ENCODE measurements around the gene SLC29A3.

- TF ChIP-seq, protein P1, sequence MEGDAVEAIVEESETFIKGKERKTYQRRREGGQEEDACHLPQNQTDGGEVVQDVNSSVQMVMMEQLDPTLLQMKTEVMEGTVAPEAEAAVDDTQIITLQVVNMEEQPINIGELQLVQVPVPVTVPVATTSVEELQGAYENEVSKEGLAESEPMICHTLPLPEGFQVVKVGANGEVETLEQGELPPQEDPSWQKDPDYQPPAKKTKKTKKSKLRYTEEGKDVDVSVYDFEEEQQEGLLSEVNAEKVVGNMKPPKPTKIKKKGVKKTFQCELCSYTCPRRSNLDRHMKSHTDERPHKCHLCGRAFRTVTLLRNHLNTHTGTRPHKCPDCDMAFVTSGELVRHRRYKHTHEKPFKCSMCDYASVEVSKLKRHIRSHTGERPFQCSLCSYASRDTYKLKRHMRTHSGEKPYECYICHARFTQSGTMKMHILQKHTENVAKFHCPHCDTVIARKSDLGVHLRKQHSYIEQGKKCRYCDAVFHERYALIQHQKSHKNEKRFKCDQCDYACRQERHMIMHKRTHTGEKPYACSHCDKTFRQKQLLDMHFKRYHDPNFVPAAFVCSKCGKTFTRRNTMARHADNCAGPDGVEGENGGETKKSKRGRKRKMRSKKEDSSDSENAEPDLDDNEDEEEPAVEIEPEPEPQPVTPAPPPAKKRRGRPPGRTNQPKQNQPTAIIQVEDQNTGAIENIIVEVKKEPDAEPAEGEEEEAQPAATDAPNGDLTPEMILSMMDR (conservative IDR thresholded peaks at IDR 0.05 in 1 of 2, IDR thresholded peaks at IDR 0.05 in 1 of 2; ENCODE audit: low read depth in 1 of 2, low read length in 2 of 2), result no peak
- no peak for TF ChIP-seq EZH2 (IDR thresholded peaks at IDR 0.05; ENCODE audit: low read length, missing control alignments)
Observed at GRCh38 chr10:71309919-71310318, 9.1 kb upstream of the SLC29A3 start.
